Skin of body (tissue), 2 donors: ENCODE data around the gene ZNF281. TPM values are rescaled to one million over a fixed set of nuclear protein-coding genes. Genes with fewer than 3 reads are reported as not detected.
"Not testable (repeated sequence)": the region's sequence is repeated elsewhere in the genome, so short reads cannot be mapped to it uniquely, and the experiment has no call there.

Experiments
- DNase-seq: peaks from one replicate; lab custom pipeline; 2025; lab: John Stamatoyannopoulos, UW
- total RNA-seq: library from RNA; depleted of rRNA; stranded (reverse); fragments of >200 nt; gene quantifications from one replicate; pipeline ENCODE4 v1.2.3, GENCODE V29; 2014

The ZNF281 gene
- total RNA-seq, 1 donor from 2014 or later, result 13.5 TPM

GRCh38 chr1:200428482-200429205, 18.8 kb upstream of the ZNF281 start:
- DNase-seq, result no peak

- no peak for DNase-seq
These were observed 17.9 kb upstream of the ZNF281 start for GRCh38 chr1:200427744-200428143.

GRCh38 chr1:200426196-200426595, 16.4 kb upstream of the ZNF281 start:
- no peak for DNase-seq

- no peak for DNase-seq
These were observed 13.4 kb upstream of the ZNF281 start for GRCh38 chr1:200423235-200423634.

GRCh38 chr1:200422211-200422610, 12.4 kb upstream of the ZNF281 start:
- DNase-seq, result no peak

- DNase-seq, result peak; percentile 57
These were observed 6.2 kb upstream of the ZNF281 start for GRCh38 chr1:200415789-200416593.

- DNase-seq, result no peak
These were observed 5.4 kb upstream of the ZNF281 start for GRCh38 chr1:200415227-200415626.

- DNase-seq, result no peak
These were observed 4.8 kb upstream of the ZNF281 start for GRCh38 chr1:200414657-200415056.

- not testable (repeated sequence) for DNase-seq
These were observed 3.9 kb upstream of the ZNF281 start for GRCh38 chr1:200413766-200414165.

GRCh38 chr1:200411406-200412257, 1.8 kb upstream of the ZNF281 start:
- DNase-seq, result no peak

GRCh38 chr1:200410566-200410878, 686 bp upstream of the ZNF281 start:
- peak; percentile 18 for DNase-seq

GRCh38 chr1:200409203-200409760, 554 bp downstream of the ZNF281 start:
- no peak for DNase-seq

- DNase-seq, result no peak
These were observed 3.6 kb downstream of the ZNF281 start for GRCh38 chr1:200406161-200406797.

- DNase-seq, result no peak
These were observed 4.6 kb downstream of the ZNF281 start for GRCh38 chr1:200405264-200405663.

GRCh38 chr1:200401708-200402107, 8.1 kb downstream of the ZNF281 start:
- no peak for DNase-seq

GRCh38 chr1:200401263-200401662, 8.6 kb downstream of the ZNF281 start:
- no peak for DNase-seq

GRCh38 chr1:200400556-200400955, 9.3 kb downstream of the ZNF281 start:
- no peak for DNase-seq

- DNase-seq, result no peak
These were observed 10.0 kb downstream of the ZNF281 start for GRCh38 chr1:200399860-200400259.

- DNase-seq, result no peak
These were observed 11.5 kb downstream of the ZNF281 start for GRCh38 chr1:200398373-200398772.

GRCh38 chr1:200392625-200393185, 17.1 kb downstream of the ZNF281 start:
- no peak for DNase-seq

- no peak for DNase-seq
These were observed 18.1 kb downstream of the ZNF281 start for GRCh38 chr1:200391747-200392146.
